HCT116 (cell line): ENCODE data around the gene PFN3. TPM values are rescaled to one million over a fixed set of nuclear protein-coding genes. Genes with fewer than 3 reads are reported as not detected.
"Not testable (repeated sequence)": the region's sequence is repeated elsewhere in the genome, so short reads cannot be mapped to it uniquely, and the experiment has no call there.

Source experiments
- ATAC-seq: fragments of 200-7000 bp; cut with Tn5 transposase; 2 replicates; pipeline ENCODE4 v1.9.1; 2020; ENCODE audit warnings: mild to moderate bottlenecking, moderate library complexity
- BruUV-seq: library from RNA; stranded (reverse); fragments of 400-500 nt; replicated peaks from 2 replicates; lab custom pipeline; 2021; lab: Mats Ljungman, UMichigan
- CTCF ChIA-PET: fragments of 300-600 bp; sonication (Branson Sonifier 250); formaldehyde crosslinking; loops from one replicate; lab custom pipeline; 2021; ENCODE audit warnings: antibody characterized with exemption; lab: Charles Lee
- POLR2A ChIA-PET: fragments of 300-600, 350-600 bp; sonication (Branson Sonifier 250); formaldehyde crosslinking; loops from one replicate; lab custom pipeline; 2021; ENCODE audit warnings: antibody characterized with exemption; lab: Charles Lee
- RAD21 ChIA-PET, 2 experiments: fragments of 300-600 bp; sonication (Branson Sonifier 250); formaldehyde crosslinking; loops; one replicate each; lab custom pipeline; 2023; ENCODE audit warnings: low total read pairs in 2 of 2; ENCODE audit not compliant: uncharacterized antibody in 2 of 2, unreplicated experiment in 2 of 2, low non-redundant PET in 1 of 2; lab: Charles Lee
- DNase-seq: peaks from one replicate; pipeline ENCODE4 v3.0.0-alpha.2; 2010; ENCODE audit warnings: low read depth, low spot score
- H2AFZ ChIP-seq: fragments of 200-600 bp; shearing (Covaris generic), sonication (generic); 2 replicates; pipeline ENCODE4 v1.6.1; 2017; ENCODE audit warnings: low read depth, mixed run types, mixed read lengths, antibody characterized with exemption, low read length; ENCODE audit not compliant: poor library complexity, severe bottlenecking
- H3K27ac ChIP-seq: 2 replicates; pipeline ENCODE4 v1.5.1; 2012; ENCODE audit warnings: low read depth, low read length
- H3K27me3 ChIP-seq: fragments of 200-600 bp; sonication (generic); 2 replicates; pipeline ENCODE4 v1.6.1; 2016; ENCODE audit warnings: mixed run types, low read length, mixed read lengths; ENCODE audit not compliant: insufficient read depth
- H3K36me3 ChIP-seq, 2 experiments: fragments of 200-500 bp in 1 of 2; fragments of 200-600 bp in 1 of 2; sonication (Bioruptor generic) in 1 of 2; sonication (generic) in 1 of 2; 2 replicates each; pipeline versions ENCODE4 v1.5.1 to v1.6.1; 2014 to 2016; ENCODE audit warnings: low read length in 2 of 2, inconsistent platforms in 1 of 2, mixed read lengths in 1 of 2, mixed run types in 1 of 2; ENCODE audit not compliant: insufficient read depth in 2 of 2, control insufficient read depth in 1 of 2
- H3K4me1 ChIP-seq, 2 experiments: fragments of 200-600 bp in 1 of 2; sonication (generic) in 1 of 2; 2 replicates each; pipeline versions ENCODE4 v1.5.1 to v1.6.1; 2012 to 2017; ENCODE audit warnings: low read length in 2 of 2, inconsistent platforms in 1 of 2, mild to moderate bottlenecking in 1 of 2, mixed read lengths in 1 of 2, mixed run types in 1 of 2, moderate library complexity in 1 of 2; ENCODE audit not compliant: insufficient read depth in 2 of 2, control insufficient read depth in 1 of 2
- H3K4me2 ChIP-seq: fragments of 200-600 bp; sonication (generic); 2 replicates; pipeline ENCODE4 v1.6.1; 2017; ENCODE audit warnings: mixed run types, low read length, mixed read lengths
- H3K4me3 ChIP-seq, 2 experiments: fragments of 200-600 bp in 1 of 2; sonication (generic) in 1 of 2; replicated peaks in 1 of 2; 2 replicates each; pipeline ENCODE4 v1.5.1; 2011 to 2016; ENCODE audit warnings: low read length in 2 of 2, control low read depth in 1 of 2, low read depth in 1 of 2, mild to moderate bottlenecking in 1 of 2, mixed read lengths in 1 of 2, mixed run types in 1 of 2
- H3K79me2 ChIP-seq: fragments of 200-600 bp; sonication (generic); 2 replicates; pipeline ENCODE4 v1.6.1; 2017; ENCODE audit warnings: mild to moderate bottlenecking, mixed run types, low read length, moderate library complexity, mixed read lengths; ENCODE audit not compliant: insufficient read depth
- H3K9ac ChIP-seq: fragments of 200-600 bp; sonication (generic); 2 replicates; pipeline ENCODE4 v1.6.1; 2016; ENCODE audit warnings: low read length, mixed read lengths
- H3K9me2 ChIP-seq: fragments of 200-600 bp; sonication (generic), shearing (Covaris generic); 2 replicates; pipeline ENCODE4 v1.6.1; 2017; ENCODE audit warnings: mixed run types, mild to moderate bottlenecking, moderate library complexity; ENCODE audit not compliant: insufficient read depth
- H3K9me3 ChIP-seq, 2 experiments: fragments of 200-500 bp in 1 of 2; fragments of 200-600 bp in 1 of 2; sonication (Bioruptor generic) in 1 of 2; sonication (generic) in 1 of 2; 2 replicates each; pipeline ENCODE4 v1.6.1; 2014 to 2017; ENCODE audit warnings: low read length in 2 of 2, mixed read lengths in 2 of 2, inconsistent platforms in 1 of 2, low read depth in 1 of 2, mild to moderate bottlenecking in 1 of 2, mixed run types in 1 of 2, moderate library complexity in 1 of 2; ENCODE audit not compliant: control insufficient read depth in 1 of 2, insufficient read depth in 1 of 2
- H4K20me1 ChIP-seq: fragments of 200-600 bp; sonication (generic), shearing (Covaris generic); 2 replicates; pipeline ENCODE4 v1.6.1; 2017; ENCODE audit warnings: mixed run types, mild to moderate bottlenecking, moderate library complexity; ENCODE audit not compliant: insufficient read depth
- POLR2A ChIP-seq: IDR thresholded peaks from 2 replicates; pipeline ENCODE4 v1.7.0; 2011; ENCODE audit warnings: borderline replicate concordance; ENCODE audit not compliant: insufficient read depth, insufficient read length; ENCODE audit errors: extremely low read depth
- intact Hi-C: fragments of 100-400 bp; cut with micrococcal nuclease; formaldehyde crosslinking; loops from 2 replicates; pipeline ENCODE4 v1.10.0; 2022
- total RNA-seq: library from RNA; stranded (reverse); gene quantifications from one replicate; pipeline ENCODE4 v1.2.1, GENCODE V29; 2021; ENCODE audit not compliant: unreplicated experiment

PFN3 gene
- total RNA-seq, 1 experiment from 2014 or later: not detected

GRCh38 chr5:177361418-177362291, 38.8 kb downstream of the PFN3 start:
- Histone ChIP-seq H3K9ac (no peak overlapping the region), H3K27me3 (no peaks in the 10 kb centered on the region), H2AFZ (no peak overlapping the region), H4K20me1 (no peaks in the 10 kb centered on the region), H3K27ac (no peak overlapping the region)
- ChIA-PET RAD21 (no interaction called here), POLR2A (interaction anchor here (0.8 kb wide), 1 partner anchor 9 kb away, joined by 3 read pairs; no protein-coding TSS in a partner anchor)
- ATAC-seq: no peak
- TF ChIP-seq POLR2A: no peak
- TF ChIP-seq, all 23 proteins: peak for 0
- no peaks in the 10 kb centered on the region for H3K9me3 ChIP-seq
- no TSS peak for BruUV-seq
- no peak for DNase-seq
- intact Hi-C loops: no loop called here
- H3K4me2 ChIP-seq: no peak overlapping the region
- CTCF ChIA-PET: interaction anchor here (1.9 kb wide), 1 partner anchor 8 kb away, joined by 10 read pairs; no protein-coding TSS in a partner anchor
- no peaks in the 10 kb centered on the region for H3K79me2 ChIP-seq
- no peaks in the 10 kb centered on the region for H3K9me2 ChIP-seq
- peaks cover 7 to 27% of the 10 kb centered on the region in 2 experiments; a peak in 3 of 4 replicates for H3K4me1 ChIP-seq
- no peak overlapping the region for H3K4me3 ChIP-seq
- no peaks in the 10 kb centered on the region for H3K36me3 ChIP-seq

GRCh38 chr5:177360740-177361139, 39.7 kb downstream of the PFN3 start:
- peaks cover 7 to 24% of the 10 kb centered on the region in 2 experiments; a peak in 3 of 4 replicates for H3K4me1 ChIP-seq
- H3K4me3 ChIP-seq, H3K27ac ChIP-seq, H3K27me3 ChIP-seq, H3K36me3 ChIP-seq, H3K9me2 ChIP-seq, RAD21 ChIA-PET, H3K9ac ChIP-seq, DNase-seq, intact Hi-C loops, H3K79me2 ChIP-seq, H3K9me3 ChIP-seq, BruUV-seq, H3K4me2 ChIP-seq, ATAC-seq, H4K20me1 ChIP-seq, H2AFZ ChIP-seq: not testable (repeated sequence)
- ChIA-PET POLR2A (interaction anchor here (0.8 to 0.9 kb wide), 2 partner anchors 9 to 10 kb away, joined by 3 read pairs; partner anchors contain the start of gene LMAN2), CTCF (interaction anchor here (1.9 kb wide), 1 partner anchor 9 kb away, joined by 10 read pairs; no protein-coding TSS in a partner anchor)
